Liver (tissue), 9 donors: ENCODE data around the gene ICAM1. TPM values are rescaled to one million over a fixed set of nuclear protein-coding genes. Genes with fewer than 3 reads are reported as not detected.

ENCODE experiments used
- DNase-seq: peaks from one replicate; pipeline ENCODE4 v3.0.0-alpha.2; 2017; ENCODE audit warnings: low spot score
- H3K27ac ChIP-seq, 2 donors: one replicate each; pipeline ENCODE4 v1.7.0; 2013; ENCODE audit warnings: inconsistent platforms in 2 of 2, low read length in 2 of 2, control low read depth in 1 of 2, low read depth in 1 of 2, mild to moderate bottlenecking in 1 of 2
- H3K27me3 ChIP-seq, 4 donors: one replicate each; pipeline versions ENCODE4 v1.6.1 to v1.7.0; 2013; ENCODE audit warnings: low read length in 3 of 4, inconsistent platforms in 1 of 4, mild to moderate bottlenecking in 1 of 4, moderate library complexity in 1 of 4; ENCODE audit not compliant: control insufficient read depth in 4 of 4, insufficient read depth in 4 of 4
- H3K36me3 ChIP-seq, 4 donors: one replicate each; pipeline versions ENCODE4 v1.6.1 to v1.7.0; 2013; ENCODE audit warnings: low read length in 3 of 4, mild to moderate bottlenecking in 3 of 4, low read depth in 1 of 4, moderate library complexity in 1 of 4; ENCODE audit not compliant: control insufficient read depth in 4 of 4, insufficient read depth in 3 of 4
- H3K4me1 ChIP-seq, 4 donors: one replicate each; pipeline versions ENCODE4 v1.6.1 to v1.7.0; 2013; ENCODE audit warnings: low read length in 3 of 4, mild to moderate bottlenecking in 3 of 4, moderate library complexity in 1 of 4; ENCODE audit not compliant: control insufficient read depth in 4 of 4, insufficient read depth in 4 of 4
- H3K4me3 ChIP-seq, 3 donors: one replicate each; pipeline versions ENCODE4 v1.6.1 to v1.7.0; 2013; ENCODE audit warnings: low read length in 3 of 3, control low read depth in 1 of 3, low read depth in 1 of 3, mild to moderate bottlenecking in 1 of 3
- H3K9ac ChIP-seq, 2 donors: one replicate each; pipeline ENCODE4 v1.7.0; 2013; ENCODE audit warnings: low read length in 2 of 2, mild to moderate bottlenecking in 2 of 2, moderate library complexity in 2 of 2, control low read depth in 1 of 2, low read depth in 1 of 2
- H3K9me3 ChIP-seq, 4 donors: one replicate each; pipeline versions ENCODE4 v1.6.1 to v1.7.0; 2013; ENCODE audit warnings: low read length in 3 of 4; ENCODE audit not compliant: control insufficient read depth in 4 of 4
- ATF3 ChIP-seq: IDR thresholded peaks from 2 replicates; pipeline ENCODE4 v1.6.1; 2016; ENCODE audit warnings: antibody characterized with exemption
- CTCF ChIP-seq: fragments of 150-350 bp; IDR thresholded peaks from 2 replicates; pipeline ENCODE4 v1.5.1; 2017; ENCODE audit warnings: improper control_type of control experiment, low read depth, low read length; ENCODE audit not compliant: missing input control
- EGR1 ChIP-seq, 2 donors: IDR thresholded peaks; 2 replicates each; pipeline ENCODE4 v1.6.1; 2016 to 2018; ENCODE audit warnings: antibody characterized with exemption in 2 of 2, low read depth in 2 of 2
- FOXA1 ChIP-seq: IDR thresholded peaks from 2 replicates; pipeline ENCODE4 v1.6.1; 2016; ENCODE audit warnings: antibody characterized with exemption
- FOXA2 ChIP-seq: IDR thresholded peaks from 2 replicates; pipeline ENCODE4 v1.6.1; 2016; ENCODE audit warnings: antibody characterized with exemption
- GABPA ChIP-seq, 2 donors: IDR thresholded peaks in 1 of 2; conservative IDR thresholded peaks in 1 of 2; 2 replicates each; pipeline ENCODE4 v1.6.1; 2016; ENCODE audit warnings: antibody characterized with exemption in 2 of 2, mild to moderate bottlenecking in 1 of 2, moderate library complexity in 1 of 2
- HNF4A ChIP-seq, 2 donors: conservative IDR thresholded peaks; 2 replicates each; pipeline ENCODE4 v1.6.1; 2016; ENCODE audit warnings: antibody characterized with exemption in 2 of 2, mild to moderate bottlenecking in 2 of 2
- HNF4G ChIP-seq: IDR thresholded peaks from 2 replicates; pipeline ENCODE4 v1.6.1; 2016; ENCODE audit warnings: antibody characterized with exemption
- JUND ChIP-seq, 2 donors: IDR thresholded peaks; 2 replicates each; pipeline ENCODE4 v1.6.1; 2016; ENCODE audit warnings: antibody characterized with exemption in 2 of 2
- MAX ChIP-seq: IDR thresholded peaks from 2 replicates; pipeline ENCODE4 v1.6.1; 2016; ENCODE audit warnings: antibody characterized with exemption
- NR2F2 ChIP-seq: IDR thresholded peaks from 2 replicates; pipeline ENCODE4 v1.6.1; 2016; ENCODE audit warnings: antibody characterized with exemption
- RAD21 ChIP-seq, 2 donors: IDR thresholded peaks; 2 replicates each; pipeline ENCODE4 v1.6.1; 2016; ENCODE audit warnings: antibody characterized with exemption in 2 of 2, mild to moderate bottlenecking in 2 of 2
- REST ChIP-seq: IDR thresholded peaks from 2 replicates; pipeline ENCODE4 v1.6.1; 2016; ENCODE audit warnings: antibody characterized with exemption, mild to moderate bottlenecking
- RXRA ChIP-seq, 2 donors: IDR thresholded peaks; 2 replicates each; pipeline ENCODE4 v1.6.1; 2017 to 2018; ENCODE audit warnings: antibody characterized with exemption in 2 of 2, mild to moderate bottlenecking in 1 of 2
- SP1 ChIP-seq: IDR thresholded peaks from 2 replicates; pipeline ENCODE4 v1.6.1; 2018; ENCODE audit warnings: antibody characterized with exemption, mild to moderate bottlenecking
- TAF1 ChIP-seq: conservative IDR thresholded peaks from 2 replicates; pipeline ENCODE4 v1.6.1; 2016; ENCODE audit warnings: antibody characterized with exemption, mild to moderate bottlenecking
- YY1 ChIP-seq: IDR thresholded peaks from 2 replicates; pipeline ENCODE4 v1.6.1; 2016; ENCODE audit warnings: antibody characterized with exemption, mild to moderate bottlenecking
- WGBS: extraction: QIAGEN DNeasy Blood & Tissue Kit; methylation state at CpG from one replicate; pipeline ENCODE4 v1.1.7; 2013; 5-methylcytosine and 5-hydroxymethylcytosine counted together
- polyA plus RNA-seq, 2 donors: library from polyadenylated mRNA; stranded (reverse) in 1 of 2; unstranded in 1 of 2; fragments of 200-250 nt in 1 of 2; fragments of >200 nt in 1 of 2; fragmentation: Nextera tagmentation in 1 of 2; extraction: Ambion mirVana in 1 of 2; gene quantifications; one replicate each; pipeline versions ENCODE4 v1.2.1 to v1.2.3, GENCODE V29; 2013 to 2015
- total RNA-seq, 2 donors: library from RNA; depleted of rRNA; stranded (reverse); fragments of >200 nt; gene quantifications; one replicate each; pipeline ENCODE4 v1.2.3, GENCODE V29; 2014
- donor health status: healthy.
- donor health status: healthy.
- donor health status: healthy.
- donor health status: healthy.
- donor health status: healthy.

The ICAM1 gene
- total and polyA plus RNA-seq, 4 donors: 7.8 to 26.3 (median 19.8) TPM

GRCh38 chr19:10230861-10231611 lies 39.9 kb upstream of the ICAM1 start, which contains the start of gene S1PR2:
S1PR2 (minus strand) TSS chr19:10231331; CDS start chr19:10224905, 6,426 bp downstream.
- TF ChIP-seq SP1 (peak; percentile 19), NR2F2 (no peak)
- peak within 1 kb of the TSS; percentile 76 to 86 for H3K27ac ChIP-seq
- WGBS: under 1% methylated on average over 73 of the region's 73 CpGs
- H3K9me3 ChIP-seq: no peaks in the 10 kb centered on the region
- no peaks in the 10 kb centered on the region for H3K27me3 ChIP-seq
- H3K9ac ChIP-seq: peak within 1 kb of the TSS; percentile 60 to 67
- peak; percentile 66 for DNase-seq
- H3K4me3 ChIP-seq: peak within 1 kb of the TSS; percentile 44 to 95 (median 83)
- no peaks in the 10 kb centered on the region for H3K36me3 ChIP-seq
- H3K4me1 ChIP-seq: peaks cover 0 to 22% (median 9%) of the 10 kb centered on the region in 4 donors

DNA sequence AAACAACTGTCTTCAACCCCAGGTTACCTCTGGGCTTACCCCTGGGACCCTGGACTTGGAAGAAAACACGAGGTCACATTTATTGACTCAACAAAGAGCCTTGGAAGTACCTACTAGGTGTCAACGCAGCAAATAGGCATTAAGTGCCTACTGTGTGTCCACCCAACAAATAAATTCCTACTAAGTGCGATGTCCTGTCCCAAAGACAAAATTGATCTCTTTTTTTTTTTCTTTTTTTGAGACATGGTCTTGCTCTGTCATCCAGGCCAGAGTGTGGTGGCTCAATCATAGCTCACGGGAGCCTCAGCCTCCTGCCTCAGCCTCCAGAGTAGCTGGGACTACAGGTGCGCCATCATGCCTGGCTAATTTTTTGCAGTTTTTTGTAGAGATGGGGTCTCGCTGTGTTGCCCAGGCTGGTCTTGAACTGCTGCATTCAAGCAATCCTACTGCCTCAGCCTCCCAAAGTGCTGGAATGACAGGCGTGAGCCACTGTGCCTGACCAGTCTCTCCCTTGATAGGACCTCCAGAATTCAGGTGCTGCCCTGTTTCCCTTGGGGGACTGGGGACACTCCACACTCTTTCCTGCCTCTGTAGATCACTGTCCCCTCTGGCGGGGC lies 39.2 kb upstream of the ICAM1 start:
- Histone ChIP-seq H3K9me3 (no peaks in the 10 kb centered on the region), H3K36me3 (no peaks in the 10 kb centered on the region), H3K27ac (peak overlapping the region; percentile 76 to 86), H3K27me3 (no peaks in the 10 kb centered on the region), H3K4me3 (peak overlapping the region in 1 of 3 donors; percentile 95), H3K4me1 (peaks cover 0 to 22% (median 11%) of the 10 kb centered on the region in 4 donors), H3K9ac (no peak overlapping the region)
- no peak for DNase-seq
- TF ChIP-seq SP1: no peak
- peak in 1 of 2 donors; percentile 53 for TF ChIP-seq RXRA (IDR thresholded peaks at IDR 0.05)
- TF ChIP-seq FOXA2: no peak
- no peak for TF ChIP-seq EGR1 (IDR thresholded peaks at IDR 0.05; ENCODE audit: low read depth in 2 of 2)
- no peak for TF ChIP-seq JUND (IDR thresholded peaks at IDR 0.05)
- no peak for TF ChIP-seq RAD21 (IDR thresholded peaks at IDR 0.05)
- no peak for TF ChIP-seq CTCF
- WGBS: 78% methylated on average over 8 of the region's 8 CpGs

DNA sequence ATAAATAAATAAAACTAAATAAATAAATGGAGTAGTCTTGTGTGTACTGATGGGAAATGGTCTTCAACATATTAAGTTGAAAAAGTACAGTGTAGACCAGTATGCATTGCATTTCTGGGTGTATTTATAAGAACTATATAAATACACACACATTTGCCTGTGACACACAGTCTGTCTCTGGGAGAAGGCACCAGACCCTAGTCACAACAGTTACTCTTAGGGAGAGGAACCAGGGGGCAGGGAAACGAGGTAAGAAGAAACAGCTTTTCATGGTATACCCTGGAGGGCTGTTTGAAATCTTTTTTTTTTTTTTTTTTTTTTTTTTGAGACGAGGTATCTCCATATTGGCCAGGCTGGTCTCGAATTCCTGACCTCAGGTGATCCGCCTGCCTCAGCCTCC lies 37.0 kb upstream of the ICAM1 start:
- H3K4me1 ChIP-seq: peaks cover 4 to 36% (median 17%) of the 10 kb centered on the region in 4 donors
- no peaks in the 10 kb centered on the region for H3K36me3 ChIP-seq
- 88% methylated on average over 4 of the region's 4 CpGs for WGBS
- no peak overlapping the region for H3K4me3 ChIP-seq
- H3K27me3 ChIP-seq: no peaks in the 10 kb centered on the region
- DNase-seq: no peak
- H3K9ac ChIP-seq: no peak overlapping the region
- no peak overlapping the region for H3K27ac ChIP-seq
- H3K9me3 ChIP-seq: no peaks in the 10 kb centered on the region
- no peak for TF ChIP-seq SP1
- no peak for TF ChIP-seq EGR1 (IDR thresholded peaks at IDR 0.05; ENCODE audit: low read depth in 2 of 2)
- TF ChIP-seq FOXA2: no peak
- TF ChIP-seq RAD21 (IDR thresholded peaks at IDR 0.05): no peak
- TF ChIP-seq NR2F2: no peak
- TF ChIP-seq CTCF: no peak
- TF ChIP-seq YY1: no peak
- no peak for TF ChIP-seq GABPA (IDR thresholded peaks at IDR 0.05 in 1 of 2, conservative IDR thresholded peaks at IDR 0.05 in 1 of 2)
- no peak for TF ChIP-seq TAF1
- TF ChIP-seq HNF4A (conservative IDR thresholded peaks at IDR 0.05): no peak
- no peak for TF ChIP-seq REST
- TF ChIP-seq HNF4G: no peak
- TF ChIP-seq MAX: no peak
- no peak for TF ChIP-seq FOXA1
- no peak for TF ChIP-seq ATF3
- TF ChIP-seq RXRA (IDR thresholded peaks at IDR 0.05): no peak
- no peak for TF ChIP-seq JUND (IDR thresholded peaks at IDR 0.05)
